Left renal pelvis (tissue), 4 donors: ENCODE measurements around the gene FPR1. TPM values are rescaled to one million over a fixed set of nuclear protein-coding genes. Genes with fewer than 3 reads are reported as not detected.
"Not testable (repeated sequence)": the region's sequence is repeated elsewhere in the genome, so short reads cannot be mapped to it uniquely, and the experiment has no call there.

Experiments used
- DNase-seq, 4 donors: peaks; one replicate each; pipeline ENCODE4 v3.0.0-alpha.2; 2013; ENCODE audit warnings: low read depth in 4 of 4, low spot score in 3 of 4
- polyA plus RNA-seq, 4 donors: library from polyadenylated mRNA; unstranded; fragments of 120-200 nt; gene quantifications; one replicate each; pipeline ENCODE4 v1.2.1, GENCODE V29; 2013; ENCODE audit not compliant: insufficient read length in 4 of 4

The FPR1 gene
- polyA plus RNA-seq, 4 donors = 0.80 to 5.2 (median 2.4) TPM

DNA sequence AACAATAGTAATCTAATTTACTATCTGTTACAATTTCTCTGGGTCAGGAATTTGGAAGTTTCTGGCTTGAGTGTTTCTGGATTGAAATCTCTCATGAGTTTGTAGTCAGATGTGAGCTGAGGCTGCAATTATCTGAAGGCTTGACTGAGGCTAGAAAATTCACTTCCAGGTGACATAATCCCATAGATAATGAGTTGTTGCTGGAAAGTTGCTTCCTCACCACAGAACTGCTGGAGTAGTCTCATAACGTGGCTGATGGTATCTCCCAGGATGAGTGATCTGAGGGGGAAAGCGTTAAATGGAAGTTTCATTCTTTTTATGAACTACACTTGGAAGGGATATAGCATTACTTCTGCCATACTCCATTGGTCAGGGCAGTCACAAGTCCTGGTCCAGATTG is 28.0 kb upstream of the FPR1 start:
- DNase-seq = no peak

- no peak for DNase-seq
Measured at GRCh38 chr19:51779181-51779580, 27.5 kb upstream of the FPR1 start.

- DNase-seq = peak; percentile 61 to 72 (median 64)
Measured at GRCh38 chr19:51777570-51778462, 26.1 kb upstream of the FPR1 start.

DNA sequence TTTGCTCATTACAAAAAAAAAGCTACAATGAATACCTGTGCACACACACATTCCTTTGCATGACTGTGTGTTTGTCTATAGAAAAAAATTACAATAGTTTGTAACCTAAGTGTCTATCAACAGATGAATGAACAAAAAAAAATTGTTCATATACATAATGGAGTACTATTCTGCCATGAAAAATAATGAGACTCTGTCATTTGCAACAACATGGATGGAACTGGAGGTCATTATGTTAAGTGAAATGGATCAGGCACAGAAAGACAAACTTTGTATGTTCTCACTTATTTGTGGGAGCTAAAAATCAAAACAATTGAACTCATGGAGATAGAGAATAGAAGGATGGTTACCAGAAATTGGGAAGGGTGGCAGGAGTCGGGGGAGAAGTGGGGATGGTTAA is 24.9 kb upstream of the FPR1 start:
- DNase-seq = not testable (repeated sequence)

GRCh38 chr19:51772977-51773376 is 21.3 kb upstream of the FPR1 start:
- DNase-seq = no peak

- DNase-seq = no peak
Measured at GRCh38 chr19:51771376-51772130, 19.9 kb upstream of the FPR1 start.

GRCh38 chr19:51766461-51766860 is 14.8 kb upstream of the FPR1 start:
- DNase-seq = no peak

- no peak for DNase-seq
Measured at GRCh38 chr19:51765086-51765485, 13.4 kb upstream of the FPR1 start.

DNA sequence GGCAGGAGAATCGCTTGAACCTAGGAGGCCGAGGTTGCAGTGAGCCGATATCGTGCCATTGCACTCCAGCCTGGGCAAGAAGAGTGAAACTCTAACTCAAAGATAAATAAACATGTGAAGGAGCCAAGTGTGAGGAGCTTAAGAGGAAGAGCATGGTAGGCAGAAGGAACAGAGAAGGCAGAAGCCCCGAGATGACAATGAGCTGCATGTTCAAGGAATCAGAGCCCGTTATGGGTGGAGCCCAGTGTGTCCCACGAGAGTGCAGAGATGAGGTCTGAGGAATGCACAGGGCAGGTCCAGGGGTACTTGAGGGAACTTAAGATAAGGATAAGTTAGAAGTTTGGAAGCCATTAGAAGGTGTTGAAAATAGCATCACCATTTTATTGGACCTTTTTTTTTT is 10.0 kb upstream of the FPR1 start:
- no peak for DNase-seq

DNA sequence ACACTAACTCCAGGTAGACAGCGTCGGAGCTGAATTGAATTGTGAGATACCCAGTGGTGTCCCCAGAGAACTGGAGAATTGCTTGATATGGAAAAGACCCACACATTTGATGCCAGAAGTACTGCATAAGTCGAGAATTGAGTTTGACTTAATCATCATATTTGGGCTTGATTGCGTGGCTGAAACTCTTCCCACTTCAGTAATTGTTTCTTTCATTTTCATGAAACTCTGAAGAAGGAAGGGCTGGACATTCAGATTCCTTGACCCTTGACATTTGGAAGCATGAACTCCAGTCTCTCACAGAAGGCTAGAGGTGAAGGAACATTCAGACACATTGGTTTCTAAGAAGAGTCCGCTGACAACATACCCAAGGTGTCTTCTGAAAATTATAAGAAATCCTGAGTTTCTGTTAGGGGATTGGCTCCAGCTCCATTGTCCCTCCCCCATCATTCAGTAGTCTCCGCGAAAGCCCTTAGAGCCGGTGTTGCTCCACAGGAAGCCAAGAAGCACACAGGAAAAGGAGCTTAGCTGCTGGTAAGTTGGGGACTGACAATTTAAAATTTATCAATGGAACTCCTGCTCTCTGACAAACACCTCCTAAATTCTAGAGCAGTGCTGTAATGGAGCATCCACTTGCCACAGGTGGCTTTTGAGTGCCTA is 9.1 kb upstream of the FPR1 start, which contains the start of gene FPR2:
TSS of gene FPR2 (plus strand) at position 484 of the 660 bp plus-strand sequence. CDS start 7,479 bp downstream, outside the sequence.
- DNase-seq = no peak

DNA sequence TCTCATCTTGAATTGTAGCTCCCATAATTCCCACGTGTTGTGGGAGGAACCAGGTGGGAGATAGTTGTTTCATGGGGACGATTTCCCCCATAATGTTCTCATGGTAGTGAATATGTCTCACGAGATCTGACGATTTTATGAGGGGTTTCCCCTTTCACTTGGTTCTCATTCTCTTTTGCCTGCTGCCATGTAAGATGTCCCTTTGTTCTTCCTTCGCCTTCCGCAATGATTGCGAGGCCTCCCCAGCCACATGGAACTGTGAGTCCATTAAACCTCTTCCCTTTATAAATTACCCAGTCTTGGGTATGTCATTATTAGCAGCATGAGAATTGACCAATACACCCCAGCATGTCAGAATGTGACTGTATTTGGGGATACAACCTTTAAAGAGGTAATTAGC is 3.9 kb upstream of the FPR1 start:
- DNase-seq = no peak

DNA sequence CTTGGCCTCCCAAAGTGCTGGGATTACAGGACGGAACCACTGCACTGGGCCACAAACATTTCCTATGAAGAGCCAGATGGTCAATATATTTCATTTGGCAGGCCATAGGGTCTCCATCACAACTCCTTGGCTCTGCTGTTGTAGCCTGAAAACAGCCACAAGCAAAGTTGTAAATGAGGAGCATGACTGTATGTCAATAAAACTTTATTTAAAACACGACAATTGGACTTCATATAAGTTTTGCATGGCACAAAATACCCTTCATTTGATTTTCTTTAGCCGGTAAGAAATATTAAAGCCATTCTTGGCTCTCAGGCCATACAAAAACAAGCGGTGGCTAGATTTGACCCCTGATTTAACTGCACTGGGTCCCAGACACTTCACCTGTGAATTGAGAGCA is 3.1 kb upstream of the FPR1 start:
- DNase-seq = no peak

- DNase-seq = no peak
Measured at GRCh38 chr19:51754109-51754508, 2.4 kb upstream of the FPR1 start.

- no peak for DNase-seq
Measured at GRCh38 chr19:51750400-51751094, 1.1 kb downstream of the FPR1 start.

- DNase-seq = no peak
Measured at GRCh38 chr19:51749979-51750378, 1.7 kb downstream of the FPR1 start.

DNA sequence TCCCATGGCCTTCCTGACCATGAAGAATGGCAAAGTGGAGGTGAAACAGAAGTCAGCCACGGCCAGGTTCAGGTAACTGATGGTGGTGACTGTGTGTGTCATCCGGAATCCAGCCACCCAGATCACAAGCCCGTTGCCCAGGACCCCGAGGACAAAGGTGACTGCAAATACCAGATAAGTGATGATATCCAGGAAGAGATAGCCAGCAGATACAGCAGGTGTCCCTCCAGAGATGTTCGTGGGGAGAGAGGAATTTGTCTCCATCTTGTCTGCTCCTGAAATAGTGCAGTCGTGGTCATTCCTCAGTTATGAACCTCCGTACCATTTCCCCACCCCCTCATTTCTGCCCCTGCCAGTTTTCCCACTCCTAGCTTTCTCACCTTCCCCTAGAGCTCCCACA is 4.9 kb downstream of the FPR1 start:
- no peak for DNase-seq

GRCh38 chr19:51743405-51743804 is 8.3 kb downstream of the FPR1 start:
- DNase-seq = no peak

DNA sequence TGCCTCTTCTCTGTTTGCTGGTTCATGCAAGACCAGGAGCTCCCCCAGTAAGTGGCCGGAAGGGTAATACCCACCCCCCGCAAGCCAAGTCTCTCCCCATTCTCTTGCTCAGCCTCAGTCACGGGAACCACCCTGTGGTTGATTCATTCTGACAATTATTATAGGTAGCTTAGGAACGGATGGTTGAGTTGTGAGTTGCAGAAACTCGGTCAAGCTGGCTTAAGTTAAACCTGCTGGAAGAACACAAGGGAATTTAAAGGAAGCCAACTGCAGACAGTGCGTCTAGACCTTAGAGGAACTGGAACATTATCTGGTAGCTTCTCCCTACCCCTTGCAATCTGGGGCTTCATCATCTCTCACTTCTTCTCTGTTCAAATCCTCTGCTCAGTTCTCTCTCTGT is 8.9 kb downstream of the FPR1 start:
- DNase-seq = no peak

GRCh38 chr19:51740356-51740755 is 11.3 kb downstream of the FPR1 start:
- DNase-seq = no peak

- DNase-seq = no peak
Measured at GRCh38 chr19:51739466-51740213, 12.0 kb downstream of the FPR1 start.
